GM19467 (cell line): ENCODE results near the gene RAB6A.
"Not testable (repeated sequence)": the region's sequence is repeated elsewhere in the genome, so short reads cannot be mapped to it uniquely, and the experiment has no call there.

Experiments used
- ATAC-seq: cut with Tn5 transposase; IDR thresholded peaks from one replicate; pipeline ENCODE4 v1.9.1; 2021; ENCODE audit warnings: mild to moderate bottlenecking, moderate library complexity; ENCODE audit not compliant: unreplicated experiment

RAB6A gene

DNA sequence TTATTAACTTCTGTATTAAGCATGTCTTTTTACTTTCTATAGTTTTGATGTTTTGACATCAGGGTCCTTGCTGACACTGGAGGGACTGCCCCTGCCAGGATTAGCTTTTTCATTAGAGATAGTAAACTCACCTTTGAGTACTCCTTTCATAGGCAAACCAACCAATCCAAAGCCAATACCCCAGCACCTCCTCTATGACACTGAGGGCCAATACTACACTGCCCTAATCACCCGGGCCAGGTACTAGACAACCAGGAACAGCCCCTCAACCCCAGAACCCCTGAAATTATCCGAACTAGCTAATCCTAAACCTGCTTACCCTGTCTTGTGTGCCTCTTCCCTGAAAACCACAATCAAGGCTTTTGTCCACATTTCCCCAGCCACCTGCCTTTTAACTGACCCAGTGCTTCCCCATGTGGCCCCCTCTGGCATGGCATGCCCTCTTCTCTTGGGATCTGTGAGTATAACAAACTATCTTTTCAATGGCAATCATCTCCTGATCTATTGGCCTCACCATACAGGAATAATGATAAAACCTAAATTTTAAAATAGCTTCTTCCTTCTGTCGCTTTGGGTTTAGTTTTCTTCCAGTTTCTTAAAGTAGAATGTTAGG, 31.2 kb downstream of the RAB6A start:
- no peak for ATAC-seq

- ATAC-seq = no peak
Measured at GRCh38 chr11:73728000-73728399, 32.9 kb downstream of the RAB6A start.

DNA sequence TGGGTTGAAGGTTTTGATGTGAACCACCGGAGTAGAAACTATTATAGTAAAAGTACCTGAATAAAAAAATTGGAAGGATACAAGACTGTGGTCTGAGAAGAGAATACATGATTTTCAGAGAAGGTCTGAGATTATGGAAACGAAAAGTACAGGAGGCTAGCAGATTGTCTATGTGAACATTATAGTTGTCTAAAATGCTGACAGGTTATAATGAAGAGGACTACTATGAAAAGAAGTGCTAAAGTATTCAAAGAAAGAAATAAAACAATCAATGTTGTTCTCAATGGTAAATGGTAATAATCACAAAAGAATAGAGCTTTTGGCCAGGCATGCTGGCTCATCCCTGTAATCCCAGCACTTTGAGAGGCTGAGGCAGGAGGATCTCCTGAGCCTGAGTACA, 34.0 kb downstream of the RAB6A start:
- ATAC-seq = no peak

GRCh38 chr11:73717136-73717535, 43.7 kb downstream of the RAB6A start:
- no peak for ATAC-seq

DNA sequence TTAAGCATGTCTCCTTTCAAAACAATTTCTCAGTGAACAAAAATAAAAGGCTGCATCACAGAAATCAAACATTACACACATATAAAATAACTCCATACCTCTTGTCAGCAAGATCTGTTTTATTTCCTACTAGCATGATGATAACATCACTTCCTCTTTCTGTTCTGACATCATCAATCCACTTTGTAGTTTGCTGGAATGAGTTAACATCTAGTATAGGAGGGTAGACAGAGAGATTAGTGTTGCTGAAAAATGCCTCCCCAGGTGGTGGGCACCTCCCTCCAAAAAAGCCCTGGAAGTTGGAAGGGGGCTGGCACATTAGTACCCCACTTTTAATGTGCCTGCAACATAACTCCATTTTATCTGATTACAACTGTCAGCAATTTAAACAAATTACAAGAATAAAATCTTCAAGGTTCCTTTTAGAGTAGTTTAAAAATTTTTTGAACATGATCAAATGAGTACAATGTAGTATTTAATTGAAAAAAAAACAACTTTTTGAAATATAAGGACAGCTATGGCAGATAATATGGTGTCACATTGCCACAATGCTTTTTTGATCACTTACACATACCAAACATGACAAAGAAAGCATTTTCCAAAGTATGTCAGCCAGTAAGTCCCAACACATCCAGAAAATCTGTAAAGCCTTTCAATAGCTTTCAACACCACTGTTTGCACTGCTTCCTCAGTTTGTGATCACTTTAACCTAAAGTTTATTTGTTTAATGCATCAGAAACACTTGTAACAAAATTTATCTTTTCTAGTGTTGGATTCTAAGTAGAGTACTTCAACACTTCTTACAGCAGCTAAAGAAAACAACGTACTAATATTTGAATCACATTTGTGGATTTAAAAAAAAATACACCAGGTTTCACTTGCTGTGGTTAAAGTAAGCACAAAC, 44.5 kb downstream of the RAB6A start:
- no peak for ATAC-seq

DNA sequence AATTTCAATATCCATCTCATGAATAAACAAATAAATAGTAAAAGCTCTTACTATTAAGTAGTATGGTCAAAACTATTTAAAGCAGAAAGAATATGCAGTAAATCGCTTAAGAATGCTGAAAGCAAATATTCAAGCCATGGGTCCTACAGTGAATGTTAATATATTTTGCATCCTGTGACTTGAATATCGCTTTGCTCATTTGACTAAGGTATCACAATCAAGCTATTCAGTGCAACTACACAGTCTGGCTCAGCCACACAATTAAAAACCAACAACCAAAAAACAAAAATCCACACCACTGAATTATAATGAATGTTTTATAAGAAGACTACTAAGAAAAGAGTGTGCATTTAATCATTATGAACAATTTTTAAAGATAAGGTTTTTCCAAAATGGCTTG, 45.3 kb downstream of the RAB6A start:
- no peak for ATAC-seq

DNA sequence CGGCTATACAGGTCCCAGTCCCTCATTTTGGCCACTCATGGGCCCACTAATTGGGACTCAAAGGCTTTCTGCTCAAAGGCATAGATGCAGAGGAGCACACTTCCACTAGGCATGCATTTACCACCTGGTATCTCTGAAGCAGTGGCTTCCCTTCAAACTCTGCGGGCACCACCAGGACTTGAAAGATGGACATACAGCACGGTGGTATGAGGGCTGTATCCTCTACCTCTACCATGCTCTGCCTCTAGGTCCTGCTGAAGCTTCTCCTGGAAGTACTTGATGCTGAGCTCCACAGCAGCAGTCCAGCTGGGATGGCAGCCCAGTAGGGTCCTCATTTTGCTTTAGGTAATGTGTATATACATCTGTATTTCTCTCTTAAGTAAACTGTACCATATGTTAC, 49.9 kb downstream of the RAB6A start:
- no peak for ATAC-seq

DNA sequence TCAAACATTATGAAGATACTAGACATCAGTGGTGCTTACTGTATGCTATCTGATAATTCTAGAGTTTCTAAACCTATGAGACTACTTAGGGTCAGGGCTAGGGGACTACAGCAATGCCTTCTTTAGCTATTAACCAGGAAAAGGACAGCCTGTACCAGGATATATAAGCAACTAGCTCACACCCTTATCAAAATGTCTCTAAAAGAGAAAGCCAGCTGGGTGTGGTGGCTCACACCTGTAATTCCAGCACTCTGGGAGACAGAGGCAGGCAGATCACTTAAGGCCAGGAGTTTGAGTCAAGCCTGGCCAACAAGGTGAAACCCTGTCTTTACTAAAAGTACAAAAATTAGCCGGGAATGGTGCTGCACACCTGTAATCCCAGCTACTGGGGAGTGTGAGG, 55.8 kb downstream of the RAB6A start:
- ATAC-seq = no peak

DNA sequence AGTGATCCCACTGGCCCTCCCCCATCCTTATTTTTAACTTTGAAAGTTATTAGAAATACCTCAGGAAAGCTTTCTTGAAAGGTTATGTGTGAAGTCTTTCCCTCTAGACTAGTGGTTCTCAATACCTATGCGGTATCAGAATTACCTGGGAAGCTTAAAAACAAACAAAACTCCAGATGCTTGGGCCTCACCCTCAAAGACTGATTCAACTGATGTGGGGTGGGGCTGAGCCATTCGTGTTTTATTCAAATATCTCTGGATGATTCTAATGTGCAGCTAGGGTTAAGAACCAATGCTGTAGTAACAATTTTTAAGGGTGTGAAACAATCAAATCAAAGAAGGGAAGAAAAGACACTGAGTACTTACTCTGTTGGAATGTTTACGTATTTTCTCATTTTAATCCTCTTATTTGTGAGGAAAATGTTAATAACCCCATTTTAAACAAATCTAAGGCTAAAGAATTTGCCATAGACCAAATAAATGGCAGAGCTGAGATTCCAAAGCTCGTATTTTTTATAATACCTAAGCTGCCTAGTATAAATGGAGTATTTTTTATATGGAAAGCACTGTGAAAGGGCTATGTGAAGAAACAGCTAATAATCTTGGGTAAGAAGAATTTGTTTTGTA, 66.9 kb downstream of the RAB6A start:
- ATAC-seq = no peak

GRCh38 chr11:73680687-73681086, 80.2 kb downstream of the RAB6A start:
- ATAC-seq = no peak

DNA sequence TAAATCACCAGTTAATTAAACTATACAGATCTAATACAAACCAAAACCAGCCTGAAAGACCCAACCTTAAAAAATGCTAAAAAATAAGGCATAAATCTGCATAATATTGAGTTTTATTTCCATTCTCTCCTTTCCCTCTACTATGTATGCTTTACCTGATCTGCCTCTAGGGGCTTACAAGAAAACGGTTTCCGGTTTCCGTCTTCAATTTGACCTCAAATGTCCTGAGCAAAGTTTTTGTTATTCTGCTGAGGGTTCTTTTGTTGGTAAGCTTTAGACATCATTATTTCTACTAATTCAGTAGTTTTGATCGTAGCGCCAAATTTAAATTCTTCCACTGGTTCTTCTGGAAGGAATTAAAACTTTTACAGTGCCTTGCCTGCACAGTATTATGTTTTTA, 84.3 kb downstream of the RAB6A start:
- not testable (repeated sequence) for ATAC-seq

- no peak for ATAC-seq
Measured at GRCh38 chr11:73671701-73672100, 89.2 kb downstream of the RAB6A start.

GRCh38 chr11:73670808-73671207, 90.1 kb downstream of the RAB6A start:
- no peak for ATAC-seq

GRCh38 chr11:73667891-73668290, 93.0 kb downstream of the RAB6A start:
- no peak for ATAC-seq

GRCh38 chr11:73664877-73665276, 96.0 kb downstream of the RAB6A start:
- ATAC-seq = no peak

DNA sequence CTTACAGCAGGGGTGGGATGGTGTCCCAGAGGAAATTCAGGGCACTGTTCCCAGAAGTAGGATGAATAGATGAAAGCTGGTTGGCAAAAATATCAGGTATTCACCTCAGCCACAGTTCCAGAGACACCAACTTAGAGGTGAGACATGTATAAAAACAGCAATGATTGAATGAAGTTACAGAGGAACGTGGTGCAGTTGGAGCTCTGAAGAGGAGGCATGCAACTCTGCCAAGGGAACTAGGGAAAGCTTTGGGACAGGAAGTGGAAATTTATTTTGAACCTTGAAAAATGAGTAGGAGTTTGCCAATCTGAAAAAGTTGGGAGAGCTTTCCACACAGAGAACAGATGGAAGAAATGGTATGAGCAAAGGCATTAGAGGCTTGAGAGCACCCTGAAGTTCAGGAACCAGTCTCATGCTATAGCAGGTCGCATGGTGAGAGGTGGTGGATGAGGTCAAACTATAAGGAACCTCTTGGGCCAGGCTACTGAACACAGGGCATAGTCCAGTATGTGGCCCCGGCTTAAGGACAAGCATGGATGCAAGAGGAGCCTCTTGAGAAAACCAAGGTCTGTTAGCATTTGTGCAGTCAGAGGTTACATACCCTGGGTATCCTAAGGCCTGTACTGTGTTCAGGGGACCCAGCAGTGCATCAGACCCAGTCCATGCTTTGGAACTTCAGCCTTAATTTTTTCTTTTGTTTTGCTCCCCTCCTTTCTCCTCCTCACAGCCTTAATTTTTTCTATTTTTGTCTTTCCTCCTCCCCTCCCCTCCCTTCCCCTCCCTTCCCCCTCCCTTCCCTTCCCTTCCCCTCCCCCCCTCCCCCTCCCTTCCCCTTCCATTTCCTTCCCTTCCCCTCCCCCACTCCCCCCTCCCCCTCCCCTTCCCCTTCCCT, 97.0 kb downstream of the RAB6A start:
- ATAC-seq = no peak

GRCh38 chr11:73662445-73663157, 98.3 kb downstream of the RAB6A start:
- no peak for ATAC-seq

DNA sequence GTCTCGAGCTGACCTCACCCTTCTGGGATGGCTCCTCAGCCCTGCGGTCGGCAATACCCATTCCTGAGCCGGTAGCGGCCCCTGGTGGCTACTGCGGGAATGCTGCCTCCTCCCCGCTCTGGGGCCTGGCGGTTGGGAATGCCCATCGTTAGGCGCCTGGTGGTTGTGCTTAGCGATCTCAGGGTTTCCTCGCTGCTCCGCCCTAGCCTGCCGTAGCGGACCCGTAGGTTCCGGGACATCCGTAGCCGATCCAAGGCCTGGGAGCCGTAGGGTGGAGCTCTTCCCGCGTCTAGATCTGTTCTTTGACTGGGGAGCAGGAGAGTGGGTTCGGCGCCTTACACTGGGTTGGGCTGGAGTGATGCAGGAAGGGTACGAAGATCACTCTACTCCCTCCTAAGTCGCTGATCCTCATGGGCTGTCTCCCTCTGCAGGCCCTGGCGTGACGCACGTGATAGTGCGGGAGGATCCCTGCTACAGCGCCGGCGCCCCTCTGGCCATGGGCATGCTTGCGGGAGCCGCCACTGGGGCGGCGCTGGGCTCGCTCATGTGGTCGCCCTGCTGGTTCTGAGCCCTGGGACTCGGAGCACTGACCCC, 99.7 kb downstream of the RAB6A start:
- ATAC-seq = no peak

DNA sequence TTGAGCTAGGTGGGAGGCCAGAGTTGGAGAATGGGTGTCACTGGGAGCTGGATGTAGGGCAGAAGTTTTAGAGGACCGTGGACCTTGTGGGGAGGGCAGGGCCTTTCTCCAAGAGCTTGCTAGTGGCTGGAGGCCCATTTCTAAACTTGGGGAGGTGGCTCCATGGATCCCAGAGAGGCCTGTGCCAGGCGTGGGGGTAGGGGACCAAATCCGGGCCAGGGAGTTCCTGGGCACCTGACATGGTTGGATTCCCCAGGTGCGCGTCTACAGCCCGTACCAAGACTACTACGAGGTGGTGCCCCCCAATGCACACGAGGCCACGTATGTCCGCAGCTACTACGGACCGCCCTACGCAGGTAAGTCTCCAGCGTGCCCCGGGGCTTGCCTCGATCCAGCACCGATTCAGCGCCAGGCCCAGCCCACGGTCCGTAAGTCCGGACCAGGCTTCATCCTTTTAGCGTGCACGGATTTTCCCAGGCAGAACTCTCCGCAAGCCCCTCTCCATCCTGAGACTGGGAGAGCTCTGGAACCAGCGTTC, 100.3 kb downstream of the RAB6A start:
- no peak for ATAC-seq

- ATAC-seq = no peak
Measured at GRCh38 chr11:73659961-73660360, 100.9 kb downstream of the RAB6A start.
